Measurements from ENCODE around the gene OR6K2.
"Not testable (repeated sequence)": the region's sequence is repeated elsewhere in the genome, so short reads cannot be mapped to it uniquely, and the experiment has no call there.

OR6K2 gene, protein sequence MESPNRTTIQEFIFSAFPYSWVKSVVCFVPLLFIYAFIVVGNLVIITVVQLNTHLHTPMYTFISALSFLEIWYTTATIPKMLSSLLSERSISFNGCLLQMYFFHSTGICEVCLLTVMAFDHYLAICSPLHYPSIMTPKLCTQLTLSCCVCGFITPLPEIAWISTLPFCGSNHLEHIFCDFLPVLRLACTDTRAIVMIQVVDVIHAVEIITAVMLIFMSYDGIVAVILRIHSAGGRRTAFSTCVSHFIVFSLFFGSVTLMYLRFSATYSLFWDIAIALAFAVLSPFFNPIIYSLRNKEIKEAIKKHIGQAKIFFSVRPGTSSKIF

DNA sequence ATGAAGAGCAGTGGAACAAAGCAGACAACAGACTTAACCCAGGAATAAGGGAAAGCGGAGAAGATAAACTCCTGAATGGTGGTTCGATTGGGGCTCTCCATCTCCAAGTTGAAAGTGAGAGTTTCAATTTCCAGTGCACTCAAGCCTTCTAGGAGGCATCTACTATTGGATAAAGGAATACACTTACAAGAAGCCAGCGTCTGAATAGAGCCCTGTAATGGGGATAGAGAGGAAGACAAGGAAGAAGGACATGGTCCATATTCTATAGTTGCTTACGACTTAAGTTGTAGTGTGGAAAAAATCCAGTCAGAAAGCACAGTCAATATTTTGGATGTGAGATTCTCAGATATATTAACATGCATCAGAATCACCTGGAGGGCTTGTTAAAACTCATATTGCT, at the start of gene OR6K2:
TSS of gene OR6K2 (minus strand) at position 101 of the 400 bp plus-strand sequence. CDS start at position 101, 0 bp downstream.
- DNase-seq, result no peak

- no peak for DNase-seq
Measured at GRCh38 chr1:158735848-158736247, 35.4 kb upstream of the OR6K2 start.

GRCh38 chr1:158732524-158732923, 32.1 kb upstream of the OR6K2 start:
- no peak for DNase-seq

DNA sequence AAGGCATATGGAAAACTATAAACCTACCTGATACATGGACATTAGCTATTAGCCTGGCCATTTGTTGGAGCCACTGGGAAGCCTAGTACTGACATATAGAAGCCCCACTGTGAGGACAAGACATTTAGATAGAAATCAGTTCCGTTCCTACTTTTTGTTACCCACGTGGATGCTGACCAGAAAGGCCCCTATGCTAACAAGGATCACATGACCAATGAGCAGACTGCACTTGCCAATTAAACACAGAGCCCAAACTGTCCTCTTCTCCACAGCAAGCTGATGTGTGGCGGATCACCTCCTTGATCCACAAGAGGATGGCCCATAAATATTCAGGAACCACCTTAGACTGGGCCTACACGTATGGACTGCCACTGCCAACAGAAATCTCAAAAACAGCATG, 31.3 kb upstream of the OR6K2 start:
- no peak for DNase-seq

DNA sequence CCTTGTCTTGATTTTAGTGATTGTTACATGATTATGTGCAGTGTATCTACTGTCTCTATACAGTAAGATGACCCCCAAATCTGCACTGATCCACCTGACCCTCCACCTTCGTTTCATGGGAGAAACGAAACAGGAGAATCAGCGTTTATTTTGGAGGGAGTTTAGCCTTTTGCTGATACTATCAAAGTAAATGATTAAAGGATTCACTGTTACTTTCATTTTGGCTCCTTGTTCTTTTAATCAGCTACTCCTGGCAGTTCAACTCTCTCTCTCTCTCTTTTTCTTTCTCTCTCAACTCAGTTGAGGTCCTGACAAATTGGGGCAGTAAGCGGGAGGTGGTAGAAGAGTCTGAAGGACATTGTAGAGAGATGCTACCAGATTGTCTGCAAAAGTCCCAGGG, 30.0 kb upstream of the OR6K2 start:
- no peak for DNase-seq

DNA sequence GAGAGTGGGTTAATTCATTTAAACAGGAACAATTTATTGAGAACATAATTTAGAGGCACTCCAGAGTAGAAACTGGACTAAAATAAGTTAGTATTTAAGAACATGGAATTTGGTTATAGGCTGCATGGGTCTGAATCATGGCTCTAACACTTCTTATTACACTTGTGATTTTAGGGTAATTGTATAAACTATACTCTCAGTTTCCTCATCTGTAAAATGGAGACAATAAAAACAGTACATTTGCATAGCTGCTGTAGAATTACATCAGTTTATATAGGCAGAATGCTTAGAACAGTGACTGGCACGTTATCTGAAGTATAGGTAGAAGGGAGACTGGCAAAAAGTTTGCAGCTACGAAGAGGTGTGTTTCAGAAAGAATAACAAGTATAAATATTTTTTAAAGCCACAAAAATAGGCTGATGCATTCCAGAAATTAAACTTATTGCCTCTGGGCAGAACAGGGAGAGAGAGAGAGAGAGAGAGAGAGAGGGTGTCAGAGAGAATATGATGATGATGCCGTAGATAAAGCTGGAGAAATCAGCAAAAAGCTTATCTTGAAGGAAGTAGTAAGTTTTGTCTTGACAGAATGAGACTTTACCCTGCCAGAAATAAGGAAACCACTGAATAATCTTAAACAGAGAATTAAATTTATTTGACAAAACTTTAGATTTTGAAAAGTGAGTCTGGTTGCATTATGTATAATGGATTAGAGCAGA, 28.2 kb upstream of the OR6K2 start:
- DNase-seq, result no peak

DNA sequence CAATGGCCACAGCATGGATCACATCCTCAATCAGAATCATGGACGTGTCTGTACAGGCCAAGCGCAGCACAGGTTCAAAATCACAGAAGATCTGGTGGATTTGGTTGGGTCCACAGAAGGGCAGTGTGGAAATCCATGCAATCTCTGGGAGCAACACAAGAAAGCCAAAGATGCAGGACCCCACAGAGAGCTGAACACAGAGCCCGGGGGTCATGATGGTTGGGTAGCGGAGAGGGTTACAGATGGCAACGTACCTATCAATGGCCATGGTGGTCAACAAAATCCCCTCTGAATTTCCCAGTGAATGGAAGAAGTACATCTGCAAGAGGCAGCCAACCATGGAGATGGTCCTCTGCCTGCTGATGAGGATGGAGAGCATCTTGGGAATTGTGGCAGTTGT, 24.0 kb upstream of the OR6K2 start:
- DNase-seq, result no peak

DNA sequence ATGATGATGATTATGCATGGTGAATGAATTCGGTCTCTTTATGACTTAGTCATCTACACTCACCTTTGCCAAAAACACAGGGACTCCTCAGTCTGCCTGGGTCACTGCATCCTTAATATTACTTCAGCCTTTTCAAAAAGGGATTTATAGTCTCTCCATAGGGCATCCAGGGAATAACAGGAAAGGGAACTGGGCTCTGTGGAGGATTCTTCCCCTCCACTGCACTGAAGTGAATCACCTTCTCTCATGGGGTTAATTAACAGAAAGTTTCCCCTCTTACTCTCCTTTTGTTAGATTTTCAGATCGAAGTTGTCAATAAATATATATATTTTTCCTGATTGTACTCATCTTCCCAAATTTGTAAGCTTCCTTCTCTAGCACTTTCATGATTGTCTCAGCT, 20.2 kb upstream of the OR6K2 start, which contains the start of gene OR6K3:
TSS of gene OR6K3 (minus strand) at position 101 of the 400 bp plus-strand sequence. CDS start 2,605 bp downstream, outside the sequence.
- no peak for DNase-seq

DNA sequence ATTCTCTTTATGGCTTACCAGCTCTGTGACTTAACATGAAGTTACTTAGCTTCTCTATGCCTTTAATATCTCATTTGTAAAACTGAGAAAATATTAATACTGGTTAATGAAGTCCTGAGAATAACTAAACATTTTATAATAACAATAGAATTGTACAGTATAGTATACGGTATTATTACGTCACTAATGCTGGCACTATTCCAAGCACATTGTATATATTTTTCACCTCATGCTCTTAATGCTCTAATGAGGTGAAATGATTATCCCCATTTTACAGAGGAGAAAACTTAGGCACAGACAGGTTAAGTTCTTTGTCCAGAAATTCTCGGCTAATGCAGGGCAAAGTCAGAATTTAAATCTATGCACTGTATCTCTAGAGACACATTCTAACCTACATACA, 19.2 kb upstream of the OR6K2 start:
- DNase-seq, result no peak

- DNase-seq, result no peak
Measured at GRCh38 chr1:158717344-158717743, 16.9 kb upstream of the OR6K2 start.

GRCh38 chr1:158716335-158716734, 15.9 kb upstream of the OR6K2 start:
- no peak for DNase-seq

DNA sequence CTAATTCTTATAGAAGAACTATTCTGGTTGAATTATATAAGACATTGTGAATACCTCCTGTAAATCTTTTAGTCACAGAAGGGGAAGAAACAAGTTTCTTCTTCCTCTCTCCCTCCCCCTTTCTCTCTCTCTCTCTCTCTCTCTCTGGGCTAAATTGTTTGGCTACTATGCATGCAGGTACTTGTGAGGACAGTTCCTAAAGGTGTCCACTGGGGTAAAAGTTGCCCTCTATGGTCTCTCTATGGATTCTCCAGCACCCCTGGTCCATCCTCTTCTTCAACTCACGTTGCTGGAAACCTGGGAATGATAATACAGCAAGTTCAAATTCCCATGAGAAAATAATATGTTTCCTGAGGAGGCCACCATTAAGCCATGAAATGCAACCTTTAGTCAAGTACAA, 14.3 kb upstream of the OR6K2 start:
- DNase-seq, result no peak

- no peak for DNase-seq
Measured at GRCh38 chr1:158711098-158711497, 10.6 kb upstream of the OR6K2 start.

- DNase-seq, result no peak
Measured at GRCh38 chr1:158706096-158706495, 5.6 kb upstream of the OR6K2 start.

GRCh38 chr1:158694596-158694995, 5.9 kb downstream of the OR6K2 start:
- DNase-seq, result no peak

- DNase-seq, result no peak
Measured at GRCh38 chr1:158692356-158692755, 8.1 kb downstream of the OR6K2 start.

DNA sequence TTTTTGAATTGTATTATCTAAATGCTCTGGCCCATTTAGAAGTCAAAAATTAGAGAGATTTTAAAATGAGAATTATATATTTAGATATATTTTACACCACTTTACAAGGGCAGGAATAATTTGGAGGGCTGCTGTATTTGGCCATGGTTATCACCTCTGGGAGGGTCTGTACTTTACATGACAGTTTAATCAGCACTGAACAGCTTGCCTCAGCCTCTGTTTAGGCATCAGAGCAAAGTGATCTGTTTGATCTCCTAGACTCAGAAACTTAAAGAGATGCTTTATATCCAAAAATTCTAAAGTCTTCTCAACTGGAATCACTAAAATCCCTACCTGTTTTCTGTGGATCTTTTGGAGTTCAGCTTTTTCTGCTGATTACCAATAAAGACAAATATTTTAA, 8.5 kb downstream of the OR6K2 start:
- DNase-seq, result no peak

- not testable (repeated sequence) for DNase-seq
Measured at GRCh38 chr1:158691149-158691548, 9.3 kb downstream of the OR6K2 start.

- DNase-seq, result no peak
Measured at GRCh38 chr1:158689875-158690274, 10.6 kb downstream of the OR6K2 start.

GRCh38 chr1:158689110-158689509, 11.3 kb downstream of the OR6K2 start:
- no peak for DNase-seq

DNA sequence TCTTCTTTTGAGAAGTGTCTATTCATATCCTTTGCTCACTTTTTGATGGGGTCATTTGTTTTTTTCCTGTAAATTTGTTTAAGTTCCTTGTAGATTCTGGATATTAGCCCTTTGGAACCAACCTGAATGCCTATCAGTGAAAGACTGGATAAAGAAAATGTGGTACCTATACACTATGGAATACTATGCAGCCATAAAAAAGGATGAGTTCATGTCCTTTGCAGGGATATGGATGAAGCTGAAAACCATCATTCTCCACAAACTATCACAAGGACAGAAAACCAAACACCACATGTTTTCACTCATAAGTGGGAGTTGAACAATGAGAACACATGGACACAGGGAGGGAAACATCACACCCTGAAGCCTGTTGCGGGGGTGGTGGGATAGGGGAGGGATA, 12.1 kb downstream of the OR6K2 start:
- not testable (repeated sequence) for DNase-seq

DNA sequence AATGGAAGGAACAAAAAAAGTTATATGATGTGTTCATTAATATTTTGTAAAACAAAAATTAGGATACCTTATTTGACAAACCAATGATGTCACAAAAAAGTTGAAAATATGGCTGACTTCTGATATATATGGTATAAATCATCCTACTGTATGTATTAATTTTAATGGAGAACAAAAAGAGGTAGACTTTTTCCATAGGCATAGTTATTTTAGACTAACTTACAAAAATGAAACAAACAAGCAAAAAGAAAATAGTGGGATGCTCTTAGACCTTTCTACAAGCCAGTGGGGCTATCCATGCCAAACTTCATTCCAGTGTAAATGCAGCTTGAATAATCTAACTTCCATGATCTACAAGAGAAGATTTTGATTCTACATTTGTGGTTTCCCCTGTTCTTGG, 13.4 kb downstream of the OR6K2 start:
- DNase-seq, result no peak

DNA sequence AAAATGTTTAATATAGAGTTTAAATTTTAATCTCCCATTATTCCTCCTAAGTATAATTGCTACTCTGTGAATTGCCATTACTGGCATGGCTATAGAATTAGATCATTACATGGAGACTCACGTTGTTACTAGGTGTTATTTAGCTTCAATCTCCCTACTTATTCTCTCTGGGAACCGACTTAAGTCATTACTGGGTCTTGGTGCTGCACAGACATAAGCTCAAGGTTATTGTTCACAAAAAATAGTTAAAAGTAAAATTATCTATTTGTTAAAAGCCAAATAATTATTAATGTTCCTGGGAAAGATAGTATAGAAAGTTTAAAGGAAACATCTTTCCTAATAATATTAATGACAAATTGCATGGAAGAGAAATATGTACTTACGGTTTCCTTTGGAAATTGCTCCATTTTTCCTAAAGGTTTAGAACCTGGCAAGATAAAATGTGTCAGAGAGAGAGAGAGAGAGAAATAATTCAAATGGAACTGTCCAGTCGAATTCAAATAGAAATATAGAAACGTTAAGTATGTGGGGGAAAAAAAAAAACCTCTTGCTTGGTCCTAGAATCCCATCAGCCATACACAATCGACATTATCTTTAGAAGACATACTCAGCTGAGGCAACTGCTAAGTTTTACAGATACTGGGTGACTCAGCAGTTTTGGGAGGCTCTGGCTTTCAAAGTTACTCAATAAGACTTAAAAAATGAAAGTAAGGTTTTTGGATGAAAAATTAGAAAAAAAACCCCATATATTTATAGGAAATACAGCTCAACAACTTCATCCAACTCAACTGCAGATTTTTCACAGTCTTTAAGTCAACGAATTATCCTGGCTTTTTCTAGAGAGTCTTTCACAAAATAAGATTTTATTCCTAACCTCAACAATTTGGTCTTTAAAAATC, 14.1 kb downstream of the OR6K2 start, which contains the start of gene SPTA1:
TSS of gene SPTA1 (minus strand) at position 605 of the 899 bp plus-strand sequence. CDS start at position 407, 198 bp downstream.
- DNase-seq, result no peak

Measured in NCI-H524 treated with DMSO at 0.1 percent for 48 hours (cell line).